GM21515 (cell line): ENCODE measurements around the gene MLLT3.
A peak's percentile ranks its signal among the peaks of the same experiment; 100 is the strongest.

Experiments
- ATAC-seq: cut with Tn5 transposase; IDR thresholded peaks from one replicate; pipeline ENCODE4 v1.9.1; 2021; ENCODE audit not compliant: unreplicated experiment

MLLT3 gene

DNA sequence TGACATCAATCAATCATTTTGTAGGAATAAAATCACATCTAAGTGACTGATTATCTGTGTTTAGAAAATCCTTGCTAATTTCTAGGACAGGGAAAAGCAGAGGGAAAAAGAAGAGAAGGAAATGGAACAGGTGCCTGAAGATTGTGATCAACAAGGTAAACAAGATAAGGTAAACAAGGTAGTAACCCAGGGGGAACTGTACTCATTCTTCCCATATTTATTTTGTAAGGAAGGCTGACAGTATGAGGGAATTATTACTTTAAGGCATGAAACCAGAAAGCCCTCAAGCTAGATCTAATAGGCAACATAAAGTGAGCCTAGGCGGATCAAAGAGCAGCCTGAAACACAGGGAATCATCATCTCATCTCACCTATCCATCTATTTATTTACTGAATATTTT is 231.1 kb downstream of the MLLT3 start:
- ATAC-seq, result no peak

- no peak for ATAC-seq
These were observed 231.9 kb downstream of the MLLT3 start for GRCh38 chr9:20390400-20390799.

DNA sequence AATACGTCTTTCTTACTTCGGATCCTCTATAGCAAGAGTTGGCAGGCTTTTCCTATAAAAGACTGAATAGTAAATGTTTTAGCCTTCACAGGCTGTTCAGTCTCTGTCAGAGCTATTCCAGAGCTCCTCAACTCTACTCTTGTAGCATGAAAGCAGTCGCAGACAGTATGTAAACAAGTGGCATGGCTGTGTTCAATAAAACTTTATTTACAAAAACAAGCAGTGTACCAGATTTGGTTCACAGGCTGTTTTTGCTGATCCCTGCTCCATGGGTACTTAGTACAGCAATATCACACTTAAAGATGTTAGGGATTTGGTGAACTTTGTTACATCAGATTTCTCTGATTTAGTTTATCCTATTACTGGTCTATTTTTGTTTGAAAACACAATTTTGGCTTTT is 235.2 kb downstream of the MLLT3 start:
- ATAC-seq, result no peak

DNA sequence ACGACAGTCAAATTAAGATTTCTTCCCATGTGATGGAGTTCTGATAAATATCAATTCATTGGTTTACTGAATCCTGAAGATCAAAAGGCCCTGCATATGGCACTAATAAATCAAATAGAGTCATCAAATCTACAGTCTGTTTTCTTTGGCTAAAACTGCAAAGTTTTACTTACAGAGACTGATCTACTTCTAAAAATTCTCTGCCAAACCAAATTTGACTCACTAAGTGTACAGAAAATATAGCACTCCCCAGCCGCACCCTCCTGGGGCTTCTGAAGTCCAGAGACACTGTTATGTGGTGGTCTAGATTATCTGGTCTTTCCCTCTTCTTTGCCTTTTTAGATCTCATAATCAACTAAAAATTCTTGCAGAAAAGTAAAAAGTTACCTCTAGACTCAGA is 237.7 kb downstream of the MLLT3 start:
- ATAC-seq, result no peak

- no peak for ATAC-seq
These were observed 239.7 kb downstream of the MLLT3 start for GRCh38 chr9:20382460-20383071.

DNA sequence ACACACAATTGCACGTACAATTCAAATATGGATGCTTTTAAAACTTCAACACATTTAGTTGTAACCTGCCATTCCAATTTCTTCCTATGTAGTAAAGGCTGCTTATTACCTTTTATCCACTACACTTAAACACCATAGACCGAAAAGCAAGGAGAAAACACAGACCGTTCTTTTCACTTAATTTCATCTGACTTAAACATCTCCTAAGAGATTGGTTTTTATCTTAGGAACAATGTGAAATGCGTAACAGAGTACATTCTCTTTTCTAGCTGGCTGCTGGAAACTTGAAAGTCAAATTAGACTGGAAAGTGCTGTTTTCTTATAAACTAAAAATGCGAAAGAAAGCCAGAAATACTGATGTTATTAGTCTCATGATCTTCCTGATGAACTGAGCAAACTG is 241.8 kb downstream of the MLLT3 start:
- ATAC-seq, result no peak

- ATAC-seq, result no peak
These were observed 242.5 kb downstream of the MLLT3 start for GRCh38 chr9:20379804-20380225.

- no peak for ATAC-seq
These were observed 243.4 kb downstream of the MLLT3 start for GRCh38 chr9:20378851-20379250.

DNA sequence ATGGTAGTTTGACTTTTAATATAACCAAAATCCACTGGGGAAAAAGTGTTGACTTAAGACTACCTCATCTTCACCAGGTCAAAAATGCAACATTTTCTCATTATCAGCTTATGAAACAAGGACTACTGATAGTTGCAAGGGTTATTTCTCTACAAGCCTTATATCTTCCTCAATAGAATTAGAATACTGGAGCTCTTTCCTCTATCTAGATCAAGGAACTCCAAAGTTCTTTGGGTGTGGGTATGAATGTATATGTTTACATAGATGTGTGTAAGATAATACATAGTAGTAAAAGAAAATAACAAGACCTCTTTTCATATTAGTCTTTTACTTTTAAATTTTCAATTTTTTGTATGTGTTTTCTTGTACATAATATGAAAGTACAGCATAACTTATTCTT is 244.5 kb downstream of the MLLT3 start:
- ATAC-seq, result no peak

- ATAC-seq, result no peak
These were observed 245.4 kb downstream of the MLLT3 start for GRCh38 chr9:20376731-20377375.

DNA sequence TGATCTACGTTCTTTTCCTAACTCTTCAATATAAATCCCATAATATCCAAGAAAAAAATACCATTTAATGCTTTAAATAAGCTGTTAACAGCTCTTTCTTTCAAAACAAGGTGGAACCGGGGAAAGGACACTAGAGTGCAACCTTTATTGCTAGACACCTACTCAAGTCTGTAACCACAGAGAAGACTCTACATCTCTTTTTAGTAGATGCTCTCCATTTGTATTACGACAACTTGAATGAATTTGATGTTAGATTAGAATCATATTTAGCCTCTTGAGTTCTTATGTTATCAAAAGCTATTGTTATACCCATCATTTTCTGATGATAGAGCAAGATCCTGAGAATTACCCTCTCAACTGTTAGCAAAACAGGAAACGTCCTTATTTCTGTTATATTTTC is 246.3 kb downstream of the MLLT3 start:
- no peak for ATAC-seq

- peak; percentile 56 for ATAC-seq
These were observed 249.0 kb downstream of the MLLT3 start for GRCh38 chr9:20373263-20373662.

GRCh38 chr9:20369391-20369790 is 252.9 kb downstream of the MLLT3 start:
- no peak for ATAC-seq

DNA sequence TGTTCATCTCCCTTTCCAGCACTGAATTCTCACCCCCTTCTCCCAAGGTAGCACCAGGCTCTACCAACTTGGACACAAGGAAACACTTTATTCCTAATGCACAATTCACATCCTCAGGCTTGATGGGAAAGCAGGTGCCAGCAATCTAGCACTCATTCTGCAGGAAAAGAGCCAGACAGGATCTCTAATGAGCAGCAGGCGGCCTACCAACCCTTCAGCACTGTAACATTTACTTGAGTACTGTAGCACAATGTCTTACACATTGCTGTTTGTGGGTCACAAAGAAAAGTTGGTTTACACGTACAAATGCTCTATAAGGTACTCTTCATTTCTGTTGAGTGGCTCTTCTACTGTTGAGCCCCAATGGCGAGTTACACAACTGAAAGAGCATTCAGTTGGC is 254.4 kb downstream of the MLLT3 start:
- no peak for ATAC-seq

- no peak for ATAC-seq
These were observed 257.3 kb downstream of the MLLT3 start for GRCh38 chr9:20364959-20365358.

GRCh38 chr9:20363233-20363632 is 259.1 kb downstream of the MLLT3 start:
- no peak for ATAC-seq

- peak; percentile 73 for ATAC-seq
These were observed 260.4 kb downstream of the MLLT3 start for GRCh38 chr9:20361656-20362570.

GRCh38 chr9:20361229-20361628 is 261.1 kb downstream of the MLLT3 start:
- ATAC-seq, result no peak

DNA sequence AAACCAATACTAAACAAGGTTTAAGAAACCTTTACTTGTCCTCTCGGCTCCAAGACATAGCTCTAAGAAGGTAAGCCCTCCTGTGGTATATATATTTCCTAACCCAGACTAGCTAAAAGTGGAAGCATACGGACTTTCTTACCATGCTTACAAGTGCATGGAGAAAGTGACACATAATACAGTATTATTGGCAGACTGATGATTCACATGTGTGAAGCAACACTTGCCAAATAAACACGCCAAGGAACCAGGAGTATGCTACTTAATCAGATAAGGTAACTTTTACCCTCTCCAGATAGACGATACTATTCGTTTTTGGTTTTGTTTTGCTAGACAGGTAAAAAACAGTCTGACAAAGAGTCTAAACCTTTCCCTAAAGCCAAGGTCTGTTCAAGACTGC is 264.1 kb downstream of the MLLT3 start:
- ATAC-seq, result no peak

- no peak for ATAC-seq
These were observed 265.3 kb downstream of the MLLT3 start for GRCh38 chr9:20357037-20357432.

- no peak for ATAC-seq
These were observed 265.8 kb downstream of the MLLT3 start for GRCh38 chr9:20356403-20357036.

DNA sequence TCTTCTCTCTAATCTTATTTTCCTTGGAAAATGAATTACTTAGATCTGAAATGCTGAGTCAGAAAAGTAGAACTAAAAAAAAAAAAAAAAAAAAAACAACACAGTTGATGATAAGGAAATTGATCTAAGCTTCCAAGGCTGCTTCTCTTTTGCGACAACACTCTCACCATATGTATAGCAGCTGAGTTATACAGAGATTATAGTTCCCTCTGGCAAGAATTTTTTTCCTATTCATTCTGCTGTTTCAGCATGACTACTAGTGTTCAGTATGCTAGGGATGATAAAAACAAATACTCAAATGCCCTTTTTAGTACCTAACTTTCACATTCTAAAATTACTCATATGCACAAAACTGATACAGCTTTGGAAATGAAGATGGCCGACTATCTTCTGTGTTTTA is 267.3 kb downstream of the MLLT3 start:
- ATAC-seq, result no peak
